EL (cell line): ENCODE measurements around the gene DGKG.

ENCODE experiments used
- DNase-seq: peaks from one replicate; pipeline ENCODE4 v3.0.0-alpha.2; 2016

The DGKG gene

DNA sequence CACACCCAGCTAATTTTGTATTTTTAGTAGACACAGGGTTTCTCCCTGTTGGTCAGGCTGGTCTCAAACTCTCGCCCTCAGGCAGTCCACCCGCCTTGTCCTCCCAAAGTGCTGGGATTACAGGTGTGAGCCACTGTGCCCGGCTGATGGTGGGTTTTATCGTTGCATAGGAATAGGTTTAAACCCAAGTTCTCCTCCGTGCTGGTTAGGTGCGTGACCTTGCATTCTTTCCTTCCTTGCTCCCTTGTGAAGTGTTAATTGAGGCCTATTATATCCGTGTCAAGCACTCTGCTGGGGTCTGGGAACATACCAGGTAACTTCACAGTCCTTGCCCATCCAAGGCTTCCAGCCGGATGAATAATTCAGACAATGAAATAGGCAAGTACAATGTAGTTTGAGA is 233.9 kb downstream of the DGKG start:
- DNase-seq: no peak

DNA sequence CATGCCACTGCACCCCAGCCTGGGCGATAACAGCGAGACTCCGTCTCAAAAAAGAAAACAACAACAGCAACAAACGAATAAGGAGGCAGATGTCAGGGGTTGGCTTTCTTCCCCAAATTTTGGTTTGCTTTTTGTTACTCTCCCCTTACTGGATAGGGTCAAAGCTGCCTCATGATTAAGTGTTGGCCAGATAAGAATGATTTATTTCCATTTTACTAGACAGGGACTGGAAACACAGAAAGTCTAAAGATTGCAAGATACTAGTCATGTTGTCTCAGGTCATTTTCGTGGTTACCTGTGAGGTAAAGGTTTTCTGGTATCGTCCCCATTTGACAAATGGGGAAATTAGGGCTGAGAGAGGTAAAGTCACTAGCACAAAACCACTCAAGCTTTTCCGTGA is 234.6 kb downstream of the DGKG start:
- no peak for DNase-seq

DNA sequence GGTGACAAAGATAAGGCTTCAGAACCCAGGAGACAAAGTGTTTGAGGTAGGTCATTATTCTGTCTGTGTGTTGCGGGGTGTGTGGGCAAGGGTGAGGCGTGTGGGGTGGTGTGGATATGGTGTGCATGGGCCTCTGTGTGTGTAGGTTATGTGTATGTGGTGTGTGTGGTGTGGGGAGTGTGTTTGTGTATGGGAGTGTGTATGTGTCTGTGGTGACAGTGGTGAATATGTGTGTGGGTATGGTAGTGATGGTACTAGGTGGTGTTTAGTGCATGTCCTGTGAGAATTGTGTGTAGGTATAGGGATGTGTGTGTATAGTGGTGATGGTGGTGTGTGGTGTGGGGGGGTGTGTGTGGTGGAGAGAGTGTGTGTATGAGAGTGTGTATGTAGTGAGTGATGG is 236.9 kb downstream of the DGKG start:
- no peak for DNase-seq

DNA sequence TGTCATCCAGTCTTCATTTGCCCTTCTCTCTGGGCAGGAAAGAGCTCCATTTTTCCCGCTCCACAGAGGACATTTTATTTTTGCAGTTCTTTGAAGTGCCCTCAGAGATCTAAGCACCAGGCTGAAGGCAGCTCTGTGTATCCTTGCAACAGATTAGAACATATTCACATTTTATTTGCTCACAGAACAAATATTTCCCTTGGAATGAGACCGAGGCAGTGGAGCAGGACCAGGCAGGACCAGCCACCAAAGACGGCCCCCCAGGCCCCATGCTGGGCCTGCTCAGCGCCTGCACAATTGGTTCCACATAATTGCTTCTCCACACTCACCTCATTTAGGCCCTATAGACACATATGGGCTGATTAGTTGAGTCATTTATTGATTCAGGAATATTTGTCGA is 237.4 kb downstream of the DGKG start:
- DNase-seq: no peak

DNA sequence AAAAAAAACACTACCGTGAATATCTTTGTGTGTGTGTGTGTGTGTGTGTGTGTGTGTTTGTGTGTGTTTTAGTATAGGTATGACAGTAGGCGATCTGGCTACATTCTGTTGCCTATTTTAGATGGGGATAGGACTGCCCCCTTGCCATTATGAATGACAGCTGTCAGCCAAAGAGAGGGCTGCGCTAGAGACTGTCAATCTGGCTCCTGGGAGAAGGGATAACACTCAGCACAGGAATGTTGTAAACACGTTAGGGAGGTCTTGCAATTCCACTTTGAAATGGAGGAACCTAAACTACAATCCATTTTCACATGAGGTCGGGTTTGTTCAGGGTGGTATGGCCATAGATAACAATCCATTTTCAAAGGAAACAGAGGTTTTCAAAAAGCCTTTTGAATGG is 239.0 kb downstream of the DGKG start:
- DNase-seq: no peak

DNA sequence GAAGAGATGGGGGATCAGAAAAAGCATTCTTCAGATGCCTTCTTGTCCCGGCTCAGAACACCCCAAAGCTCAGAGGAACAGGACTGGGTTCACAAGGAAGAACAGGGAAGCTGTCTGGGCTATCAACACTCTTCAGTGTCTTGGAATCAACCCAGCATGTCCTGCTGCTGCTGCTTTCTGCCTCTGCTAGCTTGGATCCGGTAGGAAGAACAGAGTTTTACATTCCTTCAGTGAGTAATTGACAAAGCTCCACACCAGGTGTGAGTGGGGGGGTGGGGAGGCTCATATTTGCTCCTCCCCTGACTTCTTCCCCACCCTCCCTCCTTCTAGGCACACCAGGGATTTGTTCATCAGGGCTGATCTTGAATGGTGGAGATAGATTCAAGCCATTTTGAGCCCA is 240.1 kb downstream of the DGKG start:
- no peak for DNase-seq

DNA sequence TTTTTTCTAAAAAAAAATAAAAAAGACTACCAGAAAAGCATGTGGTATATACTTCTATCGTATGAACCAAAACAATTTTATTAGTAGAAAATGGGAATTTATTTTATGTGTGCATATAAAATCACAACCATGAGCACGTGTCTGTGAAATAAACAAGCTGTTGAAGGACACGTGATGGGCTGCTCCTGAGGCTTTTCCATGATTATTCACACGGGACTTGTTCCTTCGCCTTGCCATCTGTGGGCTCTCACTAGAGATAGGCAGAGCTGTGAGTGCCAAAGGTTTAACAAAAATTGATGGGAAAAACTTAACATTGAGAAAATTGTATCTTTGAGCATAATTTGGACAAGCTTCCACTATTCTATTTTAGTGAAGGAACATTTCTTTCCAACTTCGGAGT is 240.8 kb downstream of the DGKG start:
- DNase-seq: no peak

DNA sequence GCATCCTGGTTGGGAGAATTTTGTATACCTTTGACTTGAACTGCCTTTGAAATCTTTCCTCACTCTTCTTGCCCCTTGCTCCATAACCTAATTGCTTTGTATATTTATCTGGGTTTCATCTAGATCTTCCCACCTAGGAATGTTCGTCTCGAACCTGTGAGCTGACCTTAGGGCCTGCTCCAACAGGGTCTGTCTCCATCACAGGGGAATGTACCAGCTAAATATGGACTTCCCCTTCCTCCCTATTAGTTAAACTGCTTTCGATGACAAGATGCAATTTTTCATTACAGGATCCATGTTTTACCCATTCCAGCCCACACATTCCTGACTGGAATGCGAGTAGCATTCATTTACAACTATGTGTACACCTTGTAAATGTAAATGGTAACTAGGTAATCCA is 242.5 kb downstream of the DGKG start:
- DNase-seq: no peak

DNA sequence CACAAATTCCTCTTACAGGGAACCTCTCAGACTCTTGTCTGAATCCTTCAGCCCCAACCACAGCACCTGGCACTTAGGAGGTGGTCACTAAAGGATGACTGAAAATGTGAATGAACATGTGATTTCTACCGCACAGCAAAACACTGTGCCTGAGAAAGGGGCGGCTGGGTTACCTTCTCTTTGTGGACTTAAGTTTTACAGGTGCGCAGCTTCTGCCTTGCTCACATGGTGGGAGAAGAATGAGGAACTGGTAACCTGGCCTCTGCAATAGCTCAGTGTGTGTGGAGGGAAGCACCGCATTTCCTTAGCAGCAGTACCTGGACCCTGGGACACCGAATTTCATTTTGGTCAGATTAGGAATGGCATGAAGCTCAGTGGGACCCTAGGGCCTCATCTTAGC is 243.3 kb downstream of the DGKG start:
- no peak for DNase-seq

DNA sequence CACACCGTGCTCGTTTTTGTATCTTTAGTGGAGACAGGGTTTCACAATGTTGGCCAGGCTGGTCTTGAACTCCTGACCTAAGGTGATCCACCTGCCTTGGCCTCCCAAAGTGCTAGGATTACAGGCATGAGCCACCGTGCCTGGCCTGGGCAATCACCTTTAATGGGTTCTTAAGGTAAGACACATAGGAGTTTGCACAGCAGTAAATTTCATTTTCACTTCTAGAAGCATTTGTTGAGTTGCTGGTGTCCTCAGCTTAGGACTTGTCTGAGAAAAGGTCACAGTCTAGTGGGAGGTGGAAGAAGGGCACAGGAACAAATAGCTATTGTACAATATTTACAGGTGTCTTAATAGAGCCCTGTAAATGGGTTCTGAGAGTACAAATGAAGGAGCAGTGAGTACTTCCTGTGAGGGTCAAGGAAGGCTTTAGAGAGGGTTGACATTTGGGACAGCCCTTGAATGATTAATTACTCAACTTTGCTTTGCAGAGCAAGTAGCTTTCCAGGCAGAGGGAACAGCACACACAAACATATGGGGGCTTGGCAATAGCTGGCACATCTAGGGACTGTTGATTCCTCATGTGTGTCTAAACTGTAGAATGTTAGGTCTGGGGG is 244.4 kb downstream of the DGKG start:
- DNase-seq: no peak

DNA sequence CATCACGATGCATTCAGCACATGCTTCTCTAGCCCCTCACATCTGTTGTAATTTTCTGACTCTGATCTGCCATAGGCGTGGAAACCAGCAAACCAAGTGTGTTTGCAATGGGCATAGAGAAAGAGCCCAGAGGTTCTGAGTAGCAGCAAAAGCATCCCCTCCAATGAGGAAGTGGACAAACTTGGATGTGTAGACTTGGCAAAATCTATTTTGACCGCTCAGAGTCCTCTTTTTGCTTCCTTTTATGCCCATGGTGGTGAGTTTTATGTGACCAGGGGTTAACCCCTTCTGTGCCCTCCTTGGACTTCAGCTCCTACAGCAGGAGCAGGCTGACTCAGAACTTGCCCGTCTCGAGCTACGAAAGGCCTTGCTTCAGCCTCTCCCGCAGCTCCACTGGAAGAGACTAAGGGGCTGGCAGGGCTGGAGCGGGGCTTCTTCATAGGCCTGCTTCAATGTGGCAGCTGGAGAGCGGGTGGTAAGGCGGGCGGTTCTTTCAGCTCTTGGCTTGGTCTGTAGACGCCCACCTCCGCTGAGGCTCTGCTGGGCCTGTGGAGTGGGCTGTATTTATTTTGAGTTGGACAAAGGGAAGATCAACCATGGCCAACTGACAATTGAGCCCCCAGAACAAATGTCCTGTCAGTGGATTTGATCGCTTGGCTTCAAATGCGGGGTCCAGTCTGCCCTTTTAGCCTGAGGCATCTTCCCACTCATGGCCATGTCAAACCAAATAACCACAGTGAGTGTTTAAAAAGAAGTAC is 246.6 kb downstream of the DGKG start:
- DNase-seq: no peak

DNA sequence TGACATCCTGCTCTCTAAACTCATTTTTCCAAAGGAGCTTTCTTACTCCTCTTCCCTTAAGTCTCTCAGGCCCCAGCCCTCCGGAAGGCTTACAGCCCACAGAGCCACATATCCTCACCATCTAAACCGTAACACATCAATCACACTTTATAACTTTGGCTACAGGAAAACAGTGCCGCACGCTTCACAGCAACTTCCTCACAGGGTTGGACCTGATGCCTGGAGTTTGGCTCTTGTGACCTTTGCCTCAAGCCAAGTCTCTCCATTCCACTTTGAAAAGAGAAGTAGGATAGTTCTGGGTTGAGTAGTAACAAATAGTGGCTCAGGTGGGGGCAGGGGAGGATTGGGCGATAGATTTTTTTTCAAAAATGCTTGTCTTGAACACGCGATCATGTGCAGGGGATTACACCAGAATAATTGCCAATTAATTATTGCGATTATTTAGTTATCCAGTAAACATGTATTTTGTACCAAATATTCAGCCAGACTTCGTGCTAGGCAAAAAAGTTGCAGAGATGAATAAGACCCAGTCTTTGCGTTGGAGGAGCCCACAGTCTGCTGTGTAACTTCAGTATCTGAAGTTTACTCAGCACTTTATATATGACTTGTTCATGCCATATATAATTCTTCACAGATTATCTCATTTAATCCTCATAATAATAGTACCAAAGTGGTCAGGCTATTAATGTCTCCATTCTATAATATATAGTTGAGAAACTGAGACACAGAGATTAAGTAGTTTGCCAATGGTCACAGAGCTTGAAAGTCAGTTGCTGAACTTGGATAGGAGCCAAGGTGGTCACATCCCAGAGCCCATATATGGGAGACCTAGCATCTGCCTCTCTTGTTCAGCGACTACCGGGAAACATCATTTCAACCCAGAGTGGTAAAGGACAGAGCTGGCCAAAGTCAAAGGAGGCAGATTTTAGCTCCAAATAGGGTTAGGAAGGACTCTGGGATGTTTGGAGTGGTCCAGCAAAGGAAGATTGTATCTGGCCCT is 250.8 kb downstream of the DGKG start:
- no peak for DNase-seq

DNA sequence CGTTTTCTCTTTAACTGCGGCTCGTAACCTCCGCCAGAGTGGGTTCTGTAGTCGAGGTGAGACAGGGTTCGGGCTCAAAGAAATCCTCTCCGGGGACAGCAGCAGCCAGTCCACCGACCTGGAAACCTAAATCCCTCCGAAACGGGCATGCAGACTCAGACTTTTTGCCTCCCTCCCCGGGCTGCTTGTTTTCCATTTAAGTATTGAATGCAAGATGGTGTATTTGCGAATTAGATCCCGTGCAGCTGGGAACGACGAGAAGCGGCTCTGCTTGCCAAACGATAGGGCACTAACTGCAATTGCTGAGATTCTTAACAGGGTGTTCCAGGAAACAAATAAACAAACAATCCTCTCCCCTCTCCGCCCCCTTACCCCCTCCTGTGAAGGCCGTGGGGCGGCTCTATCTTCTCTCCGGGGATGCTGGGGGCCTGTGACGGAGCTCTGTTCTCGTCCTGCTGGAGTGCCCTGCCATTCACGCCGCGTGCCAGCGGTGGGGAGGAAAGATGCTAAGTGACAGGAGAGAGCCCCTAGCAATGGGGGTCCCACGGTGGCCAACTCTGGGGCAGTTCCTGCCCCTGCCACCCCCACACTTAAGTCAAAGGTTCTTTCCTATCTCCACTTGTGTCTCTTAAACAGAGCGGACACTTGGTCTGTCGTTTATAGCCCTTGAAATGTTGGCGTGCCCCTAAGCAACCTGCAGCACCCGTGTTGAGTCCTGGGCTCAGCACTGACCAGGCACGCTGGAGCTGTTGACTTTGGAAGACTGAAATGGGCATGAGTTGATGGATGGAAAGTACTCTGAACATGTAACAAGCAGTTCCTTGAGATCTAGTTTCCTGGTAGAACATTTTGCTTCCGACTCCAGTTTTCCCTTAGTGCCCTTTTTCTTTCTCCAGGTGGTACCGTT is 251.9 kb downstream of the DGKG start:
- DNase-seq: peak; percentile 34

DNA sequence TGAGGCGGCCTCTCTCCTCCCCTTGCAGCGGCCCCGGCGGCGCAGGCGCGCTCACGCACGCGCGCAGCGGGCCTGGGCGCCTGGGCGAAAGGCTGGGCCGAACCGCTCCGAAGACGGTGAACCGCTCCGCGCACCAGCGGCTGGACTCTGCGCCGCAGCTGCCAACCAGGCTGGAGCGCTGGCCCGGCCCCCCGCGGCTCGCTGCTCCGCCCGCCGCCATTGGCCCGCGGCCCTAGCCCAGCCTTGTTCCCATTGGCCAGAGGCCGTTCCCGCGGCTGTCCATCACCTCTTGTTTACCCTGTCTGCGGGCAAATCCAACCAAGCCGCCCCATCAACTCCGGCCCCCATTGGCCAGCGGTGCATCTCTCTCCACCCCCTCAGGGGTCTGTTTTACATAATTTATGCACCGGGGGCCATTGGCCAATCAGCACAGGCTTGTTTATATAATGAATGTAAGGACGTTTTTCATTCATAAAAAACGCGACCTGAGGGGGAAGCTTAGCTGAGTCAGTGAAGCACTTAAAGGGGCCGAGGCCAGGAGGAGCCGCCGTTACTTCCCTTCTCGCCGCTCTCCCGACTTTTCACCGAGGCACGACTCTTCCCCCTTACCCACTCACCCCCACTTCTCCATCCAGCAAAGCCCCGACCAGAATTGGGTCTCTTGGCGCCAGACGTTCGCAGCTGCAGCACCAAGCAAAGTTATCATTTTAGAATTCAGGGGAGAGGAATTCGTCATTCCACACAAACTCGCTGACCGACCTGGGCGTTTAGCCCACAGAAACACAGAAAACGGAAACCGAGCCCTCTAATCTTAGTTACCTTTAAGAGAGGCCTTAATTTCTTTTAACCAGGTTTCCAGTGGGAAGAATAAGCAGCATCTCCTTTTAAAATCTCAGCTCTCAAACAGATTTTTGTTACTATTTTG is 252.8 kb downstream of the DGKG start, which contains the start of gene ETV5:
ETV5 (minus strand) TSS at position 149 of the 925 bp plus-strand sequence. CDS start 3,221 bp downstream, outside the sequence.
- DNase-seq: peak; percentile 100

DNA sequence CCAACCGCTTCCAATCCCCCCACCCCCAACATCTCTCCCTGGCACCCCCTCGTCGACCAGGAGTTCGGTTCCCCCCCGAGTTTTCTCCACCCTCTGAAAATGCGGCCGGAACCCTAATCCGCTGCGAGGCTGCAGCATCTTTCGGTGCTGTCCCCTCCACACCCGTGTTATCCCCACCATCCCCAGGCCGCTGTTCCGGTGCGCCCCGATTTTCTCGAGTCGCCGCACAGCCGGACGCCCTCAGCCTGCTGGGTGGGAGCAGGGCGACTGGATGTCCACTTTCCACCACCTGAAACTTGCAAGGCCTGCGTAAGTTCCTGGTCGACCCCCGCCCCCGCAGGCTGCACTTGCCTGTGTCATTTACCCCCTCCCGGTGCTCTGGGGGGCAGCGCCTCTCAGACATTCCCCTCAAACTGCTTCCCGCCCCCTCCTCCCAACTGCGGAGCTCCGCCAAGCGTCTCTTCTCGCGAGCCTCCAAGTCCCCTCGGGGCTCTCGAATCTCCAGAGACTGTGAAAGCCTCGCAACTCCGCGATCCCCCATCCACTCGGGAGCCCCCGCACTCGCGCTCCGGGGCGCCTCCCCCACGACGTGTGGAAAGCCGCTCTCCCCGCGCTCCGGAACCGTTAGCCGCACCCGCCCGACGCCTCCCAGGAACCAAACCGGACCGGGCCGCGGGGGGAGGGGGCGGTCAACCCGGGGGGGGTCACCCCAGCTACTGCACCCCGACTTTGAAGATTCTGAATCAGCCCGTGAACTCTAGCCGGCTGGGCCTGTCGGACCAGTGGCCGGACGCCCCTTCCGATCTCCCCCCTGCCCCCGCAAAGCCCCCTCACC is 253.7 kb downstream of the DGKG start:
- peak; percentile 75 for DNase-seq

DNA sequence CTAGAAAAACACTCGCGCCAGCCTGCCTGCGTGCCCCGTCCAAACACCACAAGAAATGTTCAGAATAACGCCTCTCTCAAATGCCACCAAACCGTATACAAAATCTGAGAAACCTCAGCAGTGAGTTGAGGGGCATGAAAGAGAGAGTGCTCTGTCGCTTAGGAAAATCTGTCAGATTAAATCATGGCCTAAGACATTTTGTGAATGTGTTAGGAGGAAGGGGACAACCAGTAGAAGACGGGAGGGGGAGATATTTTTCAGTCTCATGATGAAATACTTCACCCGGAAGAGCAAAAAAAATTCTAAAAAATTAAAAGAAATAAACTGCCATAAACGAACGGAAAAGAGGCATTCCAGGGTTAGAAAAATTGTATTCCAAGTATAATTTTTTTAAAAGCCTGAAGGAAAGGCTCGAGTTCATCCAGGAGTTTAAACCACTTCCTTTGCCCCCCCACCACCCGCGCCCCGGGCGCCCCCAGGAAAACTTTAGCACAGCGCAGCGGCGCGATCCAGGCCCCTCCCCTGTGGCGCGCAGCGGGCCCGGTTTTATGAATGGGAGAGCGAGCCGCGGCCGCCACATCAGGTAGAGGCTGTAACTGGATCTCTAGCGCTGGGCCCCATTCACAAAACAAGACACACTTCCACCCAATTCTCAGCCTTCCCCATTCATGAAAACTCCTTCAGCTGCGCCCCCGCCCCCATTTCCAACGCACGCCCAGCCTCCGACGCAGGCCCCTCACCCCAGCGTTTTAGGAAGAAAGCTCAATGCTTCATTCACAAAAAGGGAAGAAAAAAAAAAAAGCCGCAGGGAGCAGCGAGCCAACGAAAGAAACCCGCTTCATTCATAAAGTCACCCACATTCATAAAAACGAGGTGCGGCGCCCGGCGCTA is 254.6 kb downstream of the DGKG start:
- peak; percentile 72 for DNase-seq

DNA sequence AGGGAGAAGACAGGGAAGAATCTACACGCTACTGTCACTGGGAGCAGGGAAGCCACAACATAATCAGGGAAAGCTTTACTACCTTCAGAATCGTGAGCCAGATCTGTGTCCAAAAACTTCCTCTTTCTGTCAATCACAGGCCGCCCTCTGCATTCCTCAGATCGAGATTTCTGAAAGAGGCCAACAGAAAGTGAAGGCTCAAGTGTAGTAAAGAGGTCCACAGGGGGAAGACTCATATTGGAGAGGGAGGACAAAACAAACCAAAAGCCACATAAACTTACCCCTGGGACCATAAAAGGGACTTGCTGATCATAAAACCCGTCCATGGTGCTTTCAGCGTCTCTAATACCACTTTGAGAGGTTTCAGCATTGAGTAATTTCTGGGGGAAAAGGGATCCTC is 256.5 kb downstream of the DGKG start:
- DNase-seq: no peak

DNA sequence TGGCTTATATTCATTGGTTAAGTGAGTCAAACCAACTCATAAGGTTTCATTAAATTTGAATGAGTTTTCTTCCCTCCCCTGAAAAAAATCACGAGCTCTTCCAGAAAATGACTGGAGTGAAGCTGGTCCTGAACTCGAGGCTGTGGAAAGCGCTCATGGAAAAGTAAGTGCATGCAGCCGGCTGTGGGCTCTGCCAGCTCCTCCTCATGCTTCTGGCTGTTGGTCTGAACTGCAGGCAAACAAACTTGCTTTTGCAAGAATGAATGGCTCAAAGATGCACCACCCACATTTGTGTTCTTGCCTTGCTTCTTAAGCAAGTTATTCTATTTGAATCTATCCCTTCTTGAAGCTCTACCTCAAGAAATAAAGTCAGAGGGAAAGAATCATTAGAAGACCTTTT is 259.3 kb downstream of the DGKG start:
- DNase-seq: no peak

DNA sequence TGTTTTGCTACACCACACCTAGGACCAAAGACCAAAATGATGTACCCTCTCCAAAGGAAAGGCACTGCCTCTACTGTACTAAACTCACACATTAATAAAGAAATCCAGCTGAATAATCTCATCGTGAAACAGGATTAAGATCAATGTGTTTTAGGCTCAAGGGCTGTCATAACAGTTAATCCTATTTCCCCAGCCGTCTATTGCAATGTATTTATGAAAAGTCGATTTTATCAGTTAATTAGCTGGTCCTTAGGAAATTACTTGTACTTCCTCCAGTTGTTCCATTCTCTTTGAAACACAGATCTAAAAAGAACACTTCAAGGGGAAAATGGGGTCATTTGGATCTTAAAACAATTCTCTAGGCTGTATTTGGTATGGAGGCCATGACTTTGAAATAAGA is 261.6 kb downstream of the DGKG start:
- no peak for DNase-seq
